ENCODE results near the gene ADAM33. TPM values are rescaled to one million over a fixed set of nuclear protein-coding genes. Genes with fewer than 3 reads are reported as not detected.

The ADAM33 gene
- total RNA-seq, 1 donor from 2014 or later = 11.0 TPM

- intact Hi-C loops (cut with DNase I) = no loop called here
- H3K36me3 ChIP-seq = no peaks in the 10 kb centered on the region
- H3K4me1 ChIP-seq = no peaks in the 10 kb centered on the region
- DNase-seq (no peak), ATAC-seq (no peak)
- H3K4me3 ChIP-seq = no peak overlapping the region
- H3K27ac ChIP-seq = no peak overlapping the region
- H3K9me3 ChIP-seq = no peaks in the 10 kb centered on the region
- no peak for TF ChIP-seq CTCF (IDR thresholded peaks at IDR 0.05)
- H3K27me3 ChIP-seq = no peaks in the 10 kb centered on the region
Observed at GRCh38 chr20:3699037-3699436, 17.2 kb upstream of the ADAM33 start.

- H3K27me3 ChIP-seq = no peaks in the 10 kb centered on the region
- H3K9me3 ChIP-seq = no peaks in the 10 kb centered on the region
- intact Hi-C loops (cut with DNase I) = no loop called here
- no peak for TF ChIP-seq CTCF (IDR thresholded peaks at IDR 0.05)
- no peak overlapping the region for H3K27ac ChIP-seq
- peak; percentile 59 for DNase-seq
- no peak overlapping the region for H3K4me3 ChIP-seq
- no peaks in the 10 kb centered on the region for H3K36me3 ChIP-seq
- ATAC-seq = no peak
- H3K4me1 ChIP-seq = no peaks in the 10 kb centered on the region
Observed at GRCh38 chr20:3698591-3699001, 16.8 kb upstream of the ADAM33 start.

- DNase-seq (no peak), ATAC-seq (no peak)
- no peak overlapping the region for H3K27ac ChIP-seq
- TF ChIP-seq CTCF (IDR thresholded peaks at IDR 0.05) = no peak
- H3K9me3 ChIP-seq = no peaks in the 10 kb centered on the region
- H3K27me3 ChIP-seq = no peaks in the 10 kb centered on the region
- intact Hi-C loops (cut with DNase I) = no loop called here
- H3K36me3 ChIP-seq = no peaks in the 10 kb centered on the region
- H3K4me1 ChIP-seq = no peaks in the 10 kb centered on the region
- no peak overlapping the region for H3K4me3 ChIP-seq
Observed at GRCh38 chr20:3697588-3698305, 15.9 kb upstream of the ADAM33 start.

- no peaks in the 10 kb centered on the region for H3K36me3 ChIP-seq
- H3K4me3 ChIP-seq = no peak overlapping the region
- intact Hi-C loops (cut with DNase I) = no loop called here
- H3K27me3 ChIP-seq = no peaks in the 10 kb centered on the region
- H3K27ac ChIP-seq = no peak overlapping the region
- no peaks in the 10 kb centered on the region for H3K4me1 ChIP-seq
- H3K9me3 ChIP-seq = no peaks in the 10 kb centered on the region
- no peak for TF ChIP-seq CTCF (IDR thresholded peaks at IDR 0.05)
- no peak for ATAC-seq
- DNase-seq = no peak
Observed at GRCh38 chr20:3696745-3697587, 15.2 kb upstream of the ADAM33 start.

- no peaks in the 10 kb centered on the region for H3K4me1 ChIP-seq
- intact Hi-C loops (cut with DNase I) = no loop called here
Observed at GRCh38 chr20:3696200-3696599, 14.4 kb upstream of the ADAM33 start.

More at GRCh38 chr20:3696200-3696599, 14.4 kb upstream of the ADAM33 start:
- peak; percentile 32 for TF ChIP-seq CTCF (IDR thresholded peaks at IDR 0.05)
- Histone ChIP-seq H3K9me3 (no peaks in the 10 kb centered on the region), H3K27ac (no peak overlapping the region), H3K4me3 (no peak overlapping the region), H3K27me3 (no peaks in the 10 kb centered on the region), H3K36me3 (no peaks in the 10 kb centered on the region)
- no peak for DNase-seq
- no peak for ATAC-seq

Data from upper lobe of right lung (tissue), 1 donor.